H1 (cell line): ENCODE measurements around the gene PHKG2. TPM values are rescaled to one million over a fixed set of nuclear protein-coding genes. Genes with fewer than 3 reads are reported as not detected.

ENCODE experiments used
- CTCF ChIA-PET: fragments of 300-600 bp; sonication (Branson Sonifier 250); formaldehyde crosslinking; loops from one replicate; lab custom pipeline; 2021; ENCODE audit not compliant: partially characterized antibody; lab: Charles Lee
- POLR2A ChIA-PET: fragments of 300-600 bp; sonication (Branson Sonifier 250); formaldehyde crosslinking; loops from one replicate; lab custom pipeline; 2021; ENCODE audit warnings: inconsistent platforms; ENCODE audit not compliant: partially characterized antibody; lab: Charles Lee
- DNase-seq, 2 experiments: peaks; one replicate each; pipeline versions ENCODE4 v3.0.0 to v3.0.0-alpha.2; 2010 to 2022; ENCODE audit warnings: low spot score in 2 of 2, low read depth in 1 of 2, mixed read lengths in 1 of 2
- FAIRE-seq: peaks from 2 replicates; lab custom pipeline; 2011; peaks lifted over from hg19 to GRCh38; lab: Jason Lieb, UNC
- H2AFZ ChIP-seq: 2 replicates; pipeline ENCODE4 v1.8.1; 2012; ENCODE audit warnings: low read length, inconsistent platforms
- H2AK5ac ChIP-seq: 2 replicates; pipeline ENCODE4 v1.6.1; 2013; ENCODE audit warnings: low read depth, low read length
- H2BK120ac ChIP-seq: replicated peaks from 2 replicates; pipeline ENCODE3; 2013; ENCODE audit warnings: low read depth, low read length, inconsistent platforms
- H2BK12ac ChIP-seq: 2 replicates; pipeline ENCODE4 v1.6.1; 2013; ENCODE audit warnings: low read depth, low read length
- H2BK15ac ChIP-seq: 2 replicates; pipeline ENCODE4 v1.6.1; 2013; ENCODE audit warnings: low read length
- H2BK20ac ChIP-seq: 2 replicates; pipeline ENCODE4 v1.6.1; 2013; ENCODE audit warnings: low read length
- H2BK5ac ChIP-seq: 2 replicates; pipeline ENCODE4 v1.6.1; 2013; ENCODE audit warnings: low read depth, low read length
- H3K14ac ChIP-seq: 2 replicates; pipeline ENCODE4 v1.6.1; 2013; ENCODE audit warnings: inconsistent platforms; ENCODE audit not compliant: insufficient read length
- H3K18ac ChIP-seq: 2 replicates; pipeline ENCODE4 v1.6.1; 2013; ENCODE audit warnings: low read length; ENCODE audit errors: extremely low read depth
- H3K23ac ChIP-seq: 2 replicates; pipeline ENCODE4 v1.6.1; 2013; ENCODE audit warnings: inconsistent platforms; ENCODE audit not compliant: insufficient read length
- H3K23me2 ChIP-seq: 2 replicates; pipeline ENCODE4 v1.6.1; 2013; ENCODE audit warnings: low read depth, low read length
- H3K27ac ChIP-seq: 2 replicates; pipeline ENCODE4 v1.6.1; 2011; ENCODE audit warnings: low read depth, low read length, inconsistent platforms
- H3K27me3 ChIP-seq, 4 experiments: replicated peaks in 1 of 4; 1 replicate in 1 of 4; 2 replicates in 3 of 4; pipeline versions ENCODE4 v1.6.1 to v1.8.1; 2011 to 2013; ENCODE audit warnings: low read length in 3 of 4, mild to moderate bottlenecking in 3 of 4, inconsistent platforms in 2 of 4, mixed read lengths in 2 of 4, moderate library complexity in 1 of 4; ENCODE audit not compliant: control insufficient read depth in 3 of 4, insufficient read depth in 3 of 4; ENCODE audit errors: extremely low read depth in 1 of 4
- H3K36me3 ChIP-seq, 4 experiments: 2 replicates each; pipeline versions ENCODE4 v1.6.1 to v1.8.1; 2011 to 2013; ENCODE audit warnings: mild to moderate bottlenecking in 4 of 4, low read length in 3 of 4, moderate library complexity in 2 of 4, control low read depth in 1 of 4, inconsistent platforms in 1 of 4; ENCODE audit not compliant: insufficient read depth in 4 of 4, control insufficient read depth in 2 of 4
- H3K4ac ChIP-seq: replicated peaks from 2 replicates; pipeline ENCODE3; 2013; ENCODE audit warnings: low read length, low read depth, mixed read lengths, inconsistent platforms; ENCODE audit not compliant: insufficient read length
- H3K4me1 ChIP-seq, 4 experiments: replicated peaks in 1 of 4; 1 replicate in 1 of 4; 2 replicates in 3 of 4; pipeline versions ENCODE4 v1.6.1 to v1.8.1; 2011 to 2013; ENCODE audit warnings: low read length in 3 of 4, inconsistent platforms in 2 of 4, mixed read lengths in 1 of 4; ENCODE audit not compliant: insufficient read depth in 4 of 4, control insufficient read depth in 3 of 4
- H3K4me2 ChIP-seq, 2 experiments: 2 replicates each; pipeline versions ENCODE4 v1.6.1 to v1.8.1; 2011 to 2013; ENCODE audit warnings: low read depth in 2 of 2, low read length in 2 of 2, control low read depth in 1 of 2, inconsistent platforms in 1 of 2, mild to moderate bottlenecking in 1 of 2; ENCODE audit not compliant: insufficient read depth in 1 of 2
- H3K4me3 ChIP-seq, 4 experiments: fragments of 200-600, 300-600 bp in 1 of 4; sonication (generic), shearing (Covaris generic), sonication (Bioruptor Twin) in 1 of 4; 2 replicates each; pipeline versions ENCODE4 v1.5.1 to v1.8.1; 2011 to 2016; ENCODE audit warnings: low read length in 4 of 4, low read depth in 3 of 4, control low read depth in 2 of 4, inconsistent platforms in 2 of 4, mild to moderate bottlenecking in 2 of 4, mixed read lengths in 1 of 4, moderate library complexity in 1 of 4; ENCODE audit not compliant: insufficient read depth in 2 of 4; ENCODE audit errors: extremely low read depth in 1 of 4
- H3K56ac ChIP-seq: replicated peaks from 2 replicates; pipeline ENCODE3; 2013; ENCODE audit warnings: low read depth, mild to moderate bottlenecking, mixed read lengths, low read length, inconsistent platforms; ENCODE audit not compliant: insufficient read length
- H3K79me1 ChIP-seq: 2 replicates; pipeline ENCODE4 v1.6.1; 2013; ENCODE audit warnings: low read depth, low read length, control low read depth
- H3K79me2 ChIP-seq, 2 experiments: 2 replicates each; pipeline versions ENCODE4 v1.6.1 to v1.8.1; 2012 to 2013; ENCODE audit warnings: low read length in 2 of 2, mild to moderate bottlenecking in 2 of 2, inconsistent platforms in 1 of 2; ENCODE audit not compliant: insufficient read depth in 2 of 2, control insufficient read depth in 1 of 2
- H3K9ac ChIP-seq, 4 experiments: replicated peaks in 1 of 4; 1 replicate in 1 of 4; 2 replicates in 3 of 4; pipeline versions ENCODE4 v1.6.1 to v1.8.1; 2011 to 2013; ENCODE audit warnings: low read depth in 3 of 4, low read length in 3 of 4, control low read depth in 2 of 4, mild to moderate bottlenecking in 2 of 4, moderate library complexity in 2 of 4, inconsistent platforms in 1 of 4; ENCODE audit errors: extremely low read depth in 1 of 4
- H3K9me3 ChIP-seq, 2 experiments: 2 replicates each; pipeline versions ENCODE4 v1.6.1 to v1.8.1; 2012 to 2013; ENCODE audit warnings: mild to moderate bottlenecking in 2 of 2, moderate library complexity in 2 of 2, control low read depth in 1 of 2, inconsistent platforms in 1 of 2, low read depth in 1 of 2, low read length in 1 of 2, mixed read lengths in 1 of 2; ENCODE audit not compliant: insufficient read depth in 2 of 2
- H4K20me1 ChIP-seq, 2 experiments: replicated peaks in 1 of 2; 2 replicates each; pipeline versions ENCODE3 to v1.8.1; 2011 to 2013; ENCODE audit warnings: inconsistent platforms in 2 of 2, low read length in 2 of 2, mild to moderate bottlenecking in 1 of 2; ENCODE audit not compliant: insufficient read depth in 2 of 2, control insufficient read depth in 1 of 2
- H4K5ac ChIP-seq: 2 replicates; pipeline ENCODE4 v1.6.1; 2013; ENCODE audit warnings: low read length, low read depth, mixed read lengths, inconsistent platforms; ENCODE audit not compliant: insufficient read length
- H4K8ac ChIP-seq: 2 replicates; pipeline ENCODE4 v1.8.0; 2013; ENCODE audit warnings: mild to moderate bottlenecking, moderate library complexity, low read length, inconsistent platforms; ENCODE audit not compliant: insufficient read depth; ENCODE audit errors: extremely low read depth
- H4K91ac ChIP-seq: replicated peaks from 2 replicates; pipeline ENCODE3; 2013; ENCODE audit warnings: low read length, mixed read lengths, inconsistent platforms; ENCODE audit not compliant: insufficient read length
- CBX8 ChIP-seq: fragments of 300-800, 300-1000 bp; sonication (generic); IDR thresholded peaks from 2 replicates; pipeline ENCODE4 v1.7.1; 2016; ENCODE audit warnings: low read depth, low read length, borderline replicate concordance
- CEBPB ChIP-seq: IDR thresholded peaks from 2 replicates; pipeline ENCODE4 v1.6.1; 2012; ENCODE audit warnings: low read depth, low read length
- CREB1 ChIP-seq: IDR thresholded peaks from 2 replicates; pipeline ENCODE4 v1.6.1; 2012; ENCODE audit warnings: inconsistent platforms
- KDM5A ChIP-seq: fragments of 200-600 bp; IDR thresholded peaks from 2 replicates; pipeline ENCODE4 v1.7.1; 2012; ENCODE audit warnings: mild to moderate bottlenecking, low read length, inconsistent platforms, mixed read lengths
- PHF8 ChIP-seq: fragments of 200-600 bp; sonication (generic); conservative IDR thresholded peaks from 2 replicates; pipeline ENCODE4 v1.7.1; 2012; ENCODE audit warnings: low read depth, mild to moderate bottlenecking, inconsistent platforms, low read length, moderate library complexity
- POLR2A ChIP-seq, 2 experiments: IDR thresholded peaks; 1 replicate in 1 of 2; 2 replicates in 1 of 2; pipeline ENCODE4 v1.6.1; 2011; ENCODE audit warnings: low read depth in 2 of 2, low read length in 2 of 2, mild to moderate bottlenecking in 2 of 2; ENCODE audit errors: control extremely low read depth in 1 of 2
- SAP30 ChIP-seq: fragments of 300-600 bp; sonication (generic); IDR thresholded peaks from 2 replicates; pipeline ENCODE4 v1.7.1; 2012; ENCODE audit warnings: low read length, moderate library complexity, mild to moderate bottlenecking, inconsistent platforms; ENCODE audit not compliant: insufficient read depth, insufficient replicate concordance
- SP1 ChIP-seq: IDR thresholded peaks from 2 replicates; pipeline ENCODE4 v1.6.1; 2011; ENCODE audit warnings: low read depth, low read length
- TAF1 ChIP-seq: IDR thresholded peaks from 2 replicates; pipeline ENCODE4 v1.6.1; 2011; ENCODE audit warnings: mild to moderate bottlenecking, low read depth, low read length
- TAF7 ChIP-seq: optimal IDR thresholded peaks from 2 replicates; pipeline ENCODE3; 2011; ENCODE audit warnings: low read depth, mild to moderate bottlenecking, inconsistent platforms, low read length, moderate library complexity, borderline replicate concordance
- ZNF274 ChIP-seq: IDR thresholded peaks from 2 replicates; pipeline ENCODE4 v1.7.0; 2012; ENCODE audit warnings: low read length, borderline replicate concordance; ENCODE audit errors: extremely low read depth
- WGBS, 2 experiments: shearing (Covaris generic) in 1 of 2; methylation state at CpG; one replicate each; pipeline versions ENCODE4 v1.1.6 to v1.1.7; 2013 to 2015; ENCODE audit warnings: low lambda C conversion rate in 2 of 2, mixed read lengths in 2 of 2, inconsistent platforms in 1 of 2, low coverage in 1 of 2, missing lambda C conversion rate in 1 of 2; ENCODE audit not compliant: insufficient replicate concordance in 2 of 2, insufficient coverage in 1 of 2, insufficient read length in 1 of 2; ENCODE audit errors: extremely low coverage in 1 of 2, missing lambda C conversion rate in 1 of 2; 5-methylcytosine and 5-hydroxymethylcytosine counted together
- polyA plus RNA-seq, 7 experiments: library from polyadenylated mRNA; depleted of rRNA in 3 of 7; stranded (reverse) in 5 of 7; unstranded in 2 of 7; fragments of >200 nt in 5 of 7; fragments of 200-250 nt in 2 of 7; gene quantifications; 1 replicate in 5 of 7; 2 replicates in 1 of 7; 4 replicates in 1 of 7; pipeline versions ENCODE4 v1.2.1 to v1.2.3, GENCODE V29; 2011 to 2013; ENCODE audit warnings: missing spikeins in 2 of 7, mixed read lengths in 2 of 7
- total RNA-seq: library from RNA; stranded (reverse); fragmentation: NEBNext Ultra II Directional; extraction: Animal tissue kit (Norgen Biotek cat#: 25700); gene quantifications from 2 replicates; pipeline ENCODE4 v1.2.1, GENCODE V29; 2021

The PHKG2 gene
- total and polyA plus RNA-seq, 2 of the 8 experiments (the other 6 are each of a cell fraction or from before 2014, with no cell fraction given) = 36.0 to 53.4 TPM

- peak; percentile 84 for FAIRE-seq
- Histone ChIP-seq H2BK15ac (no peak within 1 kb of the TSS), H2AK5ac (no peak within 1 kb of the TSS), H3K23me2 (peaks cover 14% of the 10 kb centered on the region), H3K79me1 (peaks cover 3% of the 10 kb centered on the region; the same call in 1 of the 2 replicates), H3K23ac (no peak within 1 kb of the TSS), H2BK120ac (no peak within 1 kb of the TSS), H2AFZ (peak within 1 kb of the TSS; percentile 46; the same call in 1 of the 2 replicates), H2BK20ac (no peak within 1 kb of the TSS), H3K36me3 (peaks cover 23 to 42% (median 35%) of the 10 kb centered on the region in 4 experiments), H3K27ac (peak within 1 kb of the TSS; percentile 88), H3K9me3 (no peaks in the 10 kb centered on the region), H3K56ac (peak within 1 kb of the TSS; percentile 50), H3K27me3 (no peaks in the 10 kb centered on the region; a peak in 1 of 7 replicates), H3K4me1 (peaks cover 0 to 11% (median 2%) of the 10 kb centered on the region in 4 experiments; a peak in 4 of 7 replicates), H4K8ac (peak within 1 kb of the TSS; percentile 97), H3K14ac (no peak within 1 kb of the TSS), H3K4ac (no peak within 1 kb of the TSS), H4K91ac (peak within 1 kb of the TSS; percentile 94), H3K4me3 (peak within 1 kb of the TSS; percentile 80 to 97 (median 92)), H3K4me2 (peak within 1 kb of the TSS; percentile 68 to 94), H3K79me2 (peaks cover 4 to 20% of the 10 kb centered on the region in 2 experiments; a peak in 2 of 4 replicates), H3K18ac (peak within 1 kb of the TSS; percentile 60), H2BK12ac (no peak within 1 kb of the TSS), H3K9ac (peak within 1 kb of the TSS; percentile 80 to 89 (median 88)), H4K5ac (peak within 1 kb of the TSS; percentile 93), H4K20me1 (peaks cover 5 to 8% of the 10 kb centered on the region in 2 experiments), H2BK5ac (peak within 1 kb of the TSS; percentile 79; the same call in 1 of the 2 replicates)
- DNase-seq = peak; percentile 86 to 98
- CTCF ChIA-PET = interaction anchor here (1.4 to 1.8 kb wide), 2 partner anchors 13 to 16 kb away, joined by 4 to 7 read pairs; no protein-coding TSS in a partner anchor
- POLR2A ChIA-PET = interaction anchor here (0.9 to 9.0 kb wide), 7 partner anchors 7 to 26 kb away, joined by 3 to 92 read pairs (median 21); partner anchors contain the start of gene PHKG2
- 1% methylated on average over 52 of the region's 60 CpGs; no CpG with 5 or more reads in 1 of the 2 experiments for WGBS, 2 experiments
- TF ChIP-seq TAF7 (peak; percentile 66), PHF8 (peak; percentile 93), CREB1 (peak; percentile 91), TAF1 (peak; percentile 90), POLR2A (IDR thresholded peaks at IDR 0.05; ENCODE audit: control extremely low read depth in 1 of 2, low read depth in 2 of 2, low read length in 2 of 2) (peak; percentile 66 to 84), ZNF274 (no peak), CBX8 (no peak), SAP30 (peak; percentile 99), CEBPB (peak; percentile 54; the same call in 1 of the 2 replicates), SP1 (0 out of 2 replicates have a peak, but pooled peaks have one; percentile 49), KDM5A (peak; percentile 91)
Observed at GRCh38 chr16:30761928-30762902, 14.0 kb downstream of the PHKG2 start, which contains the start of the genes CFAP119 and RNF40. TSS of gene CFAP119 (minus strand) at chr16:30762062. CDS start at chr16:30761748, 314 bp downstream. TSS of gene RNF40 (plus strand) at chr16:30762322. CDS start at chr16:30762546, 224 bp downstream.
